OCI-M2 (cell line): Measurements from ENCODE around the gene KCNAB1.

Experiments
- DNase-seq: peaks from one replicate; lab custom pipeline; 2025; ENCODE audit not compliant: unreplicated experiment; lab: John Stamatoyannopoulos, UW

Gene KCNAB1

DNA sequence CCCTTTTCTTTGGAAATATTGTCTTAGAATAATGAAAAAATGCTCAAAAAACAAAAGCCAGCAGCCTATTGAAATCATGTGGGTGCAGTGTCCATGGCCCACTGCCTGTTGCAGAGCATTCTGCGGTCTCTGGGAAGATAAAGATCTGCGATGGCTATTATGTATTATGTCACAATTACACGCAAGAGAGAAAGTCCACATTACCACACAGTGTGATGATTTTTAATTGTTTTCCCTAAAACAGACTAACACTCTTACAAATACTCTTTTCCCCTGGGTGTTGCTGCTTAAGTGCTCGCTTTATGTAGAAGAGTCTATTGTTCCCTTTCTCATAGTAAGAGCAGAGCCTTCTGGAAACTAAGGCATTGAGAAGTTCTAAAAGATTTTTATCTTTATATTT lies 402.3 kb downstream of the KCNAB1 start:
- DNase-seq, result no peak

- no peak for DNase-seq
Measured at GRCh38 chr3:156525808-156526207, 405.4 kb downstream of the KCNAB1 start.

- DNase-seq, result no peak
Measured at GRCh38 chr3:156527060-156527459, 406.7 kb downstream of the KCNAB1 start.

DNA sequence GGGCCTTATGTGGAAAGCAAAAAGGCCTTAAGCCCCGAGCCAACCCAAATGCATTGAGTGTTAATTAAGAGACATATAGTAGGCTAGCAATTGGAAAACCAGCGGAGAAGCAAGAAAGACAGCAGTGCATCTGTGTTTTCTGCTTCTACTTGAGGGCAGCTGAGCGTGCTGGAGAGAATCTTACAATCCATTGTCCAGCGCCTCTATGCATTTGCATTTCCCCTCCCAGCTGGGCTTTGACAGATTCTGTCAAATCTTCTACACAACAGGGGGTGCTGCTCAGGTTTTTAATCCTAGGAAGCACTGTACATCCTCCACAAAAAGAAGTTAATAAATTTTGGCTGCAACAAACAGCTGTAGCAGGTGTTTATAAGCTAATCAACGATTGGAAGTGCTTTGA lies 410.6 kb downstream of the KCNAB1 start:
- no peak for DNase-seq

- no peak for DNase-seq
Measured at GRCh38 chr3:156532730-156533129, 412.4 kb downstream of the KCNAB1 start.

DNA sequence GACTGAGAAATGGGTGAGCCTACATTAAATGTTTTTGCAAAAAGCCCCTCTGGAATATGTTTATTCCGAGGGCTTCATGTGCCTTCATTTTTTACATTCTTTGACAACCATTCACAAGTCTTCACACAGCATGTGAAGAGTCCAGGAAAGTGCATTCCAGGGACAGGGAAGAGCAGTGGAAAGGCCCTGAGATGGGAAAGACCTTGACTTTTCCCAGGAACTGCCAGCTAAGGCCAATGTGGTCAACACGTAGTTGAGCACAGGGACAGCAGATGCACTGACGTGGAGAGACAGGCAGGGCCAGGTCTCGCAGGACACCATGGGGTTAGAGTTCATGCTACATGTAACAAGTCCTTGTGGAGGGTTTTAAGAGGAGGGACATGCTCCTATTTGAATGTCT lies 412.8 kb downstream of the KCNAB1 start:
- DNase-seq, result no peak

GRCh38 chr3:156535162-156535627 lies 414.8 kb downstream of the KCNAB1 start:
- DNase-seq, result no peak

GRCh38 chr3:156535798-156536197 lies 415.4 kb downstream of the KCNAB1 start:
- no peak for DNase-seq

DNA sequence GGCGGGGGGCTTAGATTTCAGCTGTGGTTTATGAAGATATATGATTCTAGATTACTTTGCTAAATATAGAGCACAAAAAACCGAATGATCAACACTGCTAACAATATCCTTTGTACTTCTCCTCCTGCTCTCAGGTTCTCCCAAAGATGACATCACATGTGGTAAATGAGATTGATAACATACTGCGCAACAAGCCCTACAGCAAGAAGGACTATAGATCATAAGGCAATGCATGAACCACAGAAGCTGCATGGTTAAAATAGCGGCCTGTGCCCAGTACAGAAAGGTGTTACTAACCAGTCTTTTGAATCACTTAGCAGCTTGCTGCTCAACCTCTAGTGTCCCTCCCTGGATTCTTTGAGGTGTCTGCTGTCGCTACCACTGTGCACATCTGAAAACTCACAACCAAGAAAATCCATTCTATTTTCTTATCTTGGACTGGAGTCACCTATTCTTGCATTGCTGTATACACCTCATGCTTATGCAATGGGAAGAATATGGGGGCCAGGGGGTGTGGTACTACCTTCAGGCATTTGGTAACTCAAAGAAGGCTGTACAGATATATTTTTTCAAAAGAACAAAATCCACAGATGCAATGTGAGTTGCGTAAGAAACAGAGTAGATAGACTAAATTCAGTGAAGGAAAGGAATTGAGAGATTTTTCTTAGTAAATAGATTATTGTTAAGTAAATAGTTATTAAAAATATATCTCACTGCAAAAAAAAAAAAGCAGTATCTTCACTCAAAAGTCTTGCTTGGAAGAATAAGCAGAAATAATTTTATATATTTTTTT lies 416.3 kb downstream of the KCNAB1 start:
- DNase-seq, result no peak

GRCh38 chr3:156539051-156539450 lies 418.7 kb downstream of the KCNAB1 start:
- DNase-seq, result no peak

DNA sequence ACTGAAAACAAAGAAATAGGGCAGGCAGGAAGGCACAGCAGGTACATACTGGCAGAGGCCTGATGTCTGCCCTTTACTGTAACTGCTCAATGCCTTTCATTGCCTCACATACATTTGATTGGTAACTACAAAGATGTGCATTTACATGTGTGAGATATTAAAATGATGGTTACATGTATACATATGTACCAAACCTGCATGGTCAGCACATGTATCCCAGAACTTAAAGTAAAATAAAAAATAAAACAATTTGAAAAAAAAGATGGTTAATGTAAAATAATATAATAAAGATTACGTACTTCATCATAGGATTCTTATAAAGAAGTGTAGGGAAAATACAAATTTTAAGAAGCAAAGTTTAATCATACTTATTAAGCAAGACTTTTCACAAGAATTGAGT lies 419.4 kb downstream of the KCNAB1 start:
- DNase-seq, result no peak

DNA sequence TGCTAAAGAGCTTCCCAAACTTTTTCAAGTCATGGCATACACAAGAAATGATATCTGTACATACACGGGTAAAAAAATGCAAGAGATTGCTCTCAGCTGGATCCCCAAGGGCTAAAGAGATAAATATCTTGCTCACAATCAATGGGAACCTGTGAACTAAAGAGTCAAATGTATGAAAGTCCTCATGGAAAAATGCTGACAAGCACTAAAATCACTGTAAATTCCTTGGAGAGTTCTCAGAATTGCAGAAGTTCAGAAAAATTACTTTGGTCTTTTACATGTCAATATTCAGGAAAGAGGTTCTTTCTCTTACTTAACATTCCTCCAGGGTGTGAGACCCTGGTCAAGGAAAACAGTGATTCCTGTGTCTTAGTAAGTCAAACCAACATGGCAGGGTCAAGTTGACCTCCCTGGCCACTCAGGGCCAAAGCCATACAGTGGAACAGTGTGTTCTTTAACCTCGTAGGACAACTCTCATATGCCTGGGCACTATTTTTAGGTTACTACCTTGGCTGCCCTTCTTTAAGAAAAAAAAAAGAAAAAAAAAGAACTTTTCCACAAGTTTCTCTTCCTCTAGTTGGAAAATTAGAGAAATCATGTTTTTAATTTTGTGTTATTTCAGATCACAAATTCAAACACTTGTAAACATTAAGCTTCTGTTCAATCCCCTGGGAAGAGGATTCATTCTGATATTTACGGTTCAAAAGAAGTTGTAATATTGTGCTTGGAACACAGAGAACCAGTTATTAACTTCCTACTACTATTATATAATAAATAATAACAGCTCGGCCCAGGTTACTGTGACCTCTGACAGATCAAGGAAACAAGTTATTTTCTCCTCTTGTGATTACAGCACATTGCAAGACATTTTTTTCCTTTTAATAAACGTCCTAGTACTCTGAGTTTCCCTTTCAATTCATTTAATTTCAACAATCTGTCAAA lies 422.0 kb downstream of the KCNAB1 start:
- no peak for DNase-seq

DNA sequence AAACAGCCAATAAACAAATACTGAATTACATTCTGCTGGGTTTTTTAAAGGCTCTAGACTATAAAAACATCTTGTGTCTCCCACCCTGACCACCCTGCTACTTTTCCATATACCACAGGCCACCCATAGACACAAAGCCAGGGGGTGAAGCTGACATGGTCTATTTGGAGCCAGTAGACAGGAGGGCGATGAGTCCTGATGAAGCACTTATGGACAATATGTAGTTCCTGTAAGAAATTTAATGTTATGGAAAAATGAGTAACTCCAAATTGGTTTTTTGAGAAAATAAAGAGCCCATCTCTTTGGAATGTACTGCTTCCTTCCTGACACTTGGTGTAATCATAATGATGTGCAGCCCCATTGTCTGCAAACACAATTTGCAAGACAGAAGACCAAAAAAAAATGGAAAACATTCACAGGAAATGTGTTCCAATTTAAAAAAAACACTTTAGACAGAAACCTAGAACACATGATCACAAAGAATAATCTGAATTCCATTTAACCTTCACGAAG lies 422.7 kb downstream of the KCNAB1 start:
- no peak for DNase-seq

DNA sequence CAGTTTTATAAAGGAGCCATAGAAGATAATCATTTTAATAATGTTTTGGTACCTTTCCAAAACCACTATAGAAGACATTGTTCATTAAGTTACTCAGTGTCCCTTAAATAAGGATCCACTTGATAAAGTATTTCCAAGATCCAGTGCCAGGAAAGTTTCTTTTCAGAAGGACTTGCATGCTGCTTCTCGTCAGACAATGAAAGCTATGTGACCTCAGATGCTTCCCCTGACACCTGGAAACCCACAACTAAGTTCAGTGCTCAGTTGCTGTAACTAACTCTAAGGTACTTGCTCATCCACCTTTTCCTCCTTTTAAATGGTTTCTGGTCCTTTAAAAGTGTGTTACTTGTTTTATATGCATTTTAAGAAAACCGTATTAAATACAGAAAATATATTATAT lies 427.3 kb downstream of the KCNAB1 start:
- no peak for DNase-seq

- no peak for DNase-seq
Measured at GRCh38 chr3:156548041-156548687, 427.8 kb downstream of the KCNAB1 start.

GRCh38 chr3:156548902-156549301 lies 428.5 kb downstream of the KCNAB1 start:
- no peak for DNase-seq

DNA sequence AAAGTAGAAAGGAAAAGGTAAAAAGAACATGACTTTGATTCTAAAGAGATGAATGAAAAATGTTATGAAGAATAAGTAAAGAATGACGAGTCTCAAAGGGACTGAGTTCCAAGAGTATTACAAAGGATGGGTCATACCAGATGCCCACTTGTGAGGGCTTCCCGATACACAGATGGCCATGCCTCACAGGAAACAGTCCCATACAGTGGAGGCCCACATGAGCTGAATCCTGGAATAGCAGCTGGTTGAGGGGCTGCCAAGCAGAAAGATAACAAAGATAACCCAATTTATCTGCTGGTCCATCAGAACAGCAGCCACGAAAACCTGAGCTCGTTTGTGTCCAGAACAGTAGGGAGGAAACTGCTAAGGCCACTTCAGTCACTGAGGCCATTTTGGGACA lies 430.9 kb downstream of the KCNAB1 start:
- no peak for DNase-seq

DNA sequence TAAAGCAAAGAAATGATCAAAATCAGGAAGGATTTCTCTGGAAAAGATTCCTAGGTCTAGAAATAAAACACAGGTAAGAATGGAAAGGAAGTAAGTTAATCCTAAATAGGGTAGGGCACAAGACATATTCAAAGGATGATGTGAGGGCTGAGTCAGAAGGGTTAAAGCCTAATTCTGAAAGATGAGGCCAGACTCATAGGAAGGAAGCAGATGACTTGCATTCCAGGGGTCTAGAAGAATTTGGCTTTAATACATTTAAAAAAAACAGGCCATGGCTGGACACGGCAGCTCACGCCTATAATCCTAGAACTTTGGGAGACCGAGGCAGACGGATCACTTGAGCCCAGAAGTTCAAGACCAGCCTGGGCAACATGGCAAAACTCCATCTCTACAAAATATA lies 431.4 kb downstream of the KCNAB1 start:
- no peak for DNase-seq

DNA sequence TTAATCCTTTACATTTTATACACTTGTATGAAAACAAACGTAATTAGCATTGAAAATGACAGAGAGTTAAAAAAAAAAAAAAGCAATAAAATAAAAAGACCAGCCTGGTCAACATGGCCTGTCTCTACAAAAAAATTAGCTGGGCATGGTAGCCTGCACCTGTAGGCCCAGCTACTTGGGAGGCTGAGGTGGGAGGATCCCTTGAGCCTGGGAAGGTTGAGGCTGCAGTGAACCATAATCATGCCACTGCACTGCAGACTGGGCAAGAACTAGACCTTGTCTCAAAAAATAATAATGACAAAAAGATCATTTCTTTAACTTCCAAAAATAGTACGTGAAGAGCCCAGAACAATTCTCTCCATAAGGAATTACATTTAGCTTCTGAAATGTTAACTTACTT lies 432.6 kb downstream of the KCNAB1 start:
- DNase-seq, result no peak

DNA sequence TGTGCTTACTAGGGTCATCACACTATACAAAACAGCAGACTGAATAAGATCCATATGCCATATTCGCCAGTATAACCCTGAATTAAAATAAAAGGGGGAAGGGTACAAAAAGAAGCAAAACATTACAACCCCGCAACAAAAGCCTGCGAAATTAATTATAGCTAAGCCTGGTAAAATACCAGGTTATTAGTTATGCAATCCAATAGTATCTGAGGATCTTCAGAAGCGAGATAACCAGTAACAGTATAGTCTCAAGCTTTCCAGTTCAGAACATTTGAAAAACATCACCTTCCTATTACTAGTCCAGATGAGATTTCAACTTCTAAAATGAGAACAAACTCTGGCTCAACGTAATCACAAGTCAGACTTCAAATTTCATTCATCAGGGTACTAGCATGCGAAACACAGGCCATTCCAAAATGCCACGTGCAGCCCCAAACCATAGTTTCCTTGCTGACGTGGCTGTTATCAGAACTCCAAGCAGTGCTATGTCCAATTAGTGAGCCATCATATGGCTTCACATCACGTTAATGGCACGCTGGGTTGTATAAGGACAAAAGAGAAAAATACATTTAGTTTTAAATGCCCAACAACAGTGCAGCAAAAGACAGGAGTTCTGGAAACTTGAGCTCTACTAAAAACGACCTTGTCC lies 433.5 kb downstream of the KCNAB1 start:
- no peak for DNase-seq

- no peak for DNase-seq
Measured at GRCh38 chr3:156554515-156554841, 434.1 kb downstream of the KCNAB1 start.
